ENCODE results near the gene OSBPL10.

- TF ChIP-seq, protein P1, sequence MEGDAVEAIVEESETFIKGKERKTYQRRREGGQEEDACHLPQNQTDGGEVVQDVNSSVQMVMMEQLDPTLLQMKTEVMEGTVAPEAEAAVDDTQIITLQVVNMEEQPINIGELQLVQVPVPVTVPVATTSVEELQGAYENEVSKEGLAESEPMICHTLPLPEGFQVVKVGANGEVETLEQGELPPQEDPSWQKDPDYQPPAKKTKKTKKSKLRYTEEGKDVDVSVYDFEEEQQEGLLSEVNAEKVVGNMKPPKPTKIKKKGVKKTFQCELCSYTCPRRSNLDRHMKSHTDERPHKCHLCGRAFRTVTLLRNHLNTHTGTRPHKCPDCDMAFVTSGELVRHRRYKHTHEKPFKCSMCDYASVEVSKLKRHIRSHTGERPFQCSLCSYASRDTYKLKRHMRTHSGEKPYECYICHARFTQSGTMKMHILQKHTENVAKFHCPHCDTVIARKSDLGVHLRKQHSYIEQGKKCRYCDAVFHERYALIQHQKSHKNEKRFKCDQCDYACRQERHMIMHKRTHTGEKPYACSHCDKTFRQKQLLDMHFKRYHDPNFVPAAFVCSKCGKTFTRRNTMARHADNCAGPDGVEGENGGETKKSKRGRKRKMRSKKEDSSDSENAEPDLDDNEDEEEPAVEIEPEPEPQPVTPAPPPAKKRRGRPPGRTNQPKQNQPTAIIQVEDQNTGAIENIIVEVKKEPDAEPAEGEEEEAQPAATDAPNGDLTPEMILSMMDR (IDR thresholded peaks at IDR 0.05; ENCODE audit: control extremely low read depth in 1 of 3, insufficient read depth in 1 of 3, low read depth in 1 of 3, low read length in 3 of 3) = no peak
- no peak for TF ChIP-seq EZH2 (IDR thresholded peaks at IDR 0.05; ENCODE audit: low read depth, low read length, severe bottlenecking)
- TF ChIP-seq HDAC2 (IDR thresholded peaks at IDR 0.05; ENCODE audit: borderline replicate concordance in 1 of 2, low read depth in 2 of 2, low read length in 2 of 2) = no peak
- no peak for TF ChIP-seq RXRA (IDR thresholded peaks at IDR 0.05; ENCODE audit: insufficient read depth, low read depth, low read length)
- TF ChIP-seq HDAC6 (IDR thresholded peaks at IDR 0.05; ENCODE audit: low read depth, low read length) = no peak
- TF ChIP-seq JUND (IDR thresholded peaks at IDR 0.05; ENCODE audit: low read length) = no peak
- TF ChIP-seq EP300 (IDR thresholded peaks at IDR 0.05; ENCODE audit: borderline replicate concordance in 1 of 2, low read depth in 2 of 2, low read length in 2 of 2) = no peak
- TF ChIP-seq CHD7 (IDR thresholded peaks at IDR 0.05; ENCODE audit: insufficient replicate concordance, low read length) = no peak
- TF ChIP-seq RAD21 (IDR thresholded peaks at IDR 0.05 in 1 of 2, conservative IDR thresholded peaks at IDR 0.05 in 1 of 2; ENCODE audit: low read depth in 2 of 2, low read length in 2 of 2) = no peak
Observed at GRCh38 chr3:31847760-31848159, 133.3 kb downstream of the OSBPL10 start.
